ENCODE measurements around the gene CD5L. TPM values are rescaled to one million over a fixed set of nuclear protein-coding genes. Genes with fewer than 3 reads are reported as not detected.

CD5L gene
- not detected in 2 replicates for total RNA-seq (2014; rRNA removed)
- not detected for Bru-seq, nascent RNA
- BruChase-seq, experiment 1, labeled RNA remaining after a 6-hour chase: not detected
- BruChase-seq, experiment 2, labeled RNA remaining after a 2-hour chase: not detected
- long read RNA-seq: 0 reads

GRCh38 chr1:157841708-157842107 lies at the start of gene CD5L:
Gene CD5L, minus strand, starts transcription at chr1:157841808. Its CDS starts 107 bp downstream, at chr1:157841701.
- H3K4me3 ChIP-seq (ENCODE audit: low read length): no peak within 1 kb of the TSS
- no peaks in the 10 kb centered on the region for H4K20me1 ChIP-seq (ENCODE audit: low read length)
- no peaks in the 10 kb centered on the region for H3K4me1 ChIP-seq (ENCODE audit: insufficient read depth, low read length)
- H3K36me3 ChIP-seq (ENCODE audit: low read depth, low read length): no peaks in the 10 kb centered on the region
- ATAC-seq (no peak), DNase-seq (no peak)
- H3K27ac ChIP-seq (ENCODE audit: low read length): no peak within 1 kb of the TSS
- BruUV-seq (replicated peaks): no TSS peak
- no peaks in the 10 kb centered on the region for H3K9me3 ChIP-seq (ENCODE audit: low read length)
- H3K9me2 ChIP-seq (replicated peaks; ENCODE audit: low read length): no peaks in the 10 kb centered on the region
- CTCF ChIA-PET: no interaction called here
- no peaks in the 10 kb centered on the region for H3K79me2 ChIP-seq (ENCODE audit: low read length)
- H3K9ac ChIP-seq (ENCODE audit: low read length): no peak within 1 kb of the TSS
- no peaks in the 10 kb centered on the region for H3F3A ChIP-seq (ENCODE audit: low read length, unreplicated experiment)
- intact Hi-C loops (cut with micrococcal nuclease): no loop called here
- H3K4me2 ChIP-seq (ENCODE audit: low read length): no peak within 1 kb of the TSS
- H3K27me3 ChIP-seq (ENCODE audit: low read length): peaks cover 41% of the 10 kb centered on the region
- POLR2A ChIA-PET (ENCODE audit: unreplicated experiment): no interaction called here
- no peak within 1 kb of the TSS for H2AFZ ChIP-seq (ENCODE audit: low read length)
- TF ChIP-seq CTCF (conservative IDR thresholded peaks at IDR 0.05; ENCODE audit: low read depth, low read length) (no peak), EZH2 (IDR thresholded peaks at IDR 0.05; ENCODE audit: low read length, unreplicated experiment) (no peak), EZH2phosphoT487 (IDR thresholded peaks at IDR 0.05; ENCODE audit: borderline replicate concordance, low read length) (no peak)

GRCh38 chr1:157882580-157882979 lies 41.0 kb upstream of the CD5L start:
- no TSS peak for BruUV-seq (replicated peaks)
- CTCF ChIA-PET: interaction anchor here (0.6 kb wide), 1 partner anchor 242 kb away, joined by 3 read pairs; no protein-coding TSS in a partner anchor
- no peak for TF ChIP-seq EZH2 (IDR thresholded peaks at IDR 0.05; ENCODE audit: low read length, unreplicated experiment)
- no peak for TF ChIP-seq CTCF (conservative IDR thresholded peaks at IDR 0.05; ENCODE audit: low read depth, low read length)
- no peak for TF ChIP-seq EZH2phosphoT487 (IDR thresholded peaks at IDR 0.05; ENCODE audit: borderline replicate concordance, low read length)

GRCh38 chr1:157880621-157881020 lies 39.0 kb upstream of the CD5L start:
- intact Hi-C loops (cut with micrococcal nuclease): no loop called here
- H3K9ac ChIP-seq (ENCODE audit: low read length): no peak overlapping the region
- H3K9me2 ChIP-seq (replicated peaks; ENCODE audit: low read length): no peaks in the 10 kb centered on the region
- no peak overlapping the region for H2AFZ ChIP-seq (ENCODE audit: low read length)
- no peak overlapping the region for H3K4me3 ChIP-seq (ENCODE audit: low read length)
- peaks cover 17% of the 10 kb centered on the region; the same call in 1 of the 2 replicates for H3K27me3 ChIP-seq (ENCODE audit: low read length)
- no peak for ATAC-seq
- ChIA-PET CTCF (no interaction called here), POLR2A (ENCODE audit: unreplicated experiment) (no interaction called here)
- no peaks in the 10 kb centered on the region for H3F3A ChIP-seq (ENCODE audit: low read length, unreplicated experiment)
- H3K4me2 ChIP-seq (ENCODE audit: low read length): no peak overlapping the region
- no peaks in the 10 kb centered on the region for H3K79me2 ChIP-seq (ENCODE audit: low read length)
- DNase-seq: no peak
- H3K36me3 ChIP-seq (ENCODE audit: low read depth, low read length): no peaks in the 10 kb centered on the region
- BruUV-seq (replicated peaks): no TSS peak
- H3K4me1 ChIP-seq (ENCODE audit: insufficient read depth, low read length): no peaks in the 10 kb centered on the region
- no peak overlapping the region for H3K27ac ChIP-seq (ENCODE audit: low read length)
- no peaks in the 10 kb centered on the region for H4K20me1 ChIP-seq (ENCODE audit: low read length)
- no peaks in the 10 kb centered on the region for H3K9me3 ChIP-seq (ENCODE audit: low read length)
- no peak for TF ChIP-seq EZH2phosphoT487 (IDR thresholded peaks at IDR 0.05; ENCODE audit: borderline replicate concordance, low read length)
- TF ChIP-seq CTCF (conservative IDR thresholded peaks at IDR 0.05; ENCODE audit: low read depth, low read length): no peak
- no peak for TF ChIP-seq EZH2 (IDR thresholded peaks at IDR 0.05; ENCODE audit: low read length, unreplicated experiment)

More at GRCh38 chr1:157882580-157882979, 41.0 kb upstream of the CD5L start:
- Histone ChIP-seq H3K9me2 (replicated peaks; ENCODE audit: low read length) (no peaks in the 10 kb centered on the region), H3K79me2 (ENCODE audit: low read length) (no peaks in the 10 kb centered on the region), H3K36me3 (ENCODE audit: low read depth, low read length) (no peaks in the 10 kb centered on the region), H3K9me3 (ENCODE audit: low read length) (no peaks in the 10 kb centered on the region), H2AFZ (ENCODE audit: low read length) (no peak overlapping the region), H3K4me2 (ENCODE audit: low read length) (no peak overlapping the region), H3K4me3 (ENCODE audit: low read length) (no peak overlapping the region), H3K4me1 (ENCODE audit: insufficient read depth, low read length) (no peaks in the 10 kb centered on the region), H3K27me3 (ENCODE audit: low read length) (peaks cover 11% of the 10 kb centered on the region; the same call in 1 of the 2 replicates), H3F3A (ENCODE audit: low read length, unreplicated experiment) (no peaks in the 10 kb centered on the region), H3K9ac (ENCODE audit: low read length) (no peak overlapping the region), H4K20me1 (ENCODE audit: low read length) (no peaks in the 10 kb centered on the region), H3K27ac (ENCODE audit: low read length) (no peak overlapping the region)
- no peak for ATAC-seq
- intact Hi-C loops (cut with micrococcal nuclease): no loop called here
- DNase-seq: no peak
- POLR2A ChIA-PET (ENCODE audit: unreplicated experiment): no interaction called here
